HG02571 (cell line): ENCODE data around the gene PEX14.

Experiments
- ATAC-seq: cut with Tn5 transposase; IDR thresholded peaks from one replicate; pipeline ENCODE4 v1.9.1; 2021; ENCODE audit warnings: mild to moderate bottlenecking, moderate library complexity; ENCODE audit not compliant: unreplicated experiment

The PEX14 gene

GRCh38 chr1:10629816-10630571, 155.2 kb downstream of the PEX14 start:
- ATAC-seq, result no peak

DNA sequence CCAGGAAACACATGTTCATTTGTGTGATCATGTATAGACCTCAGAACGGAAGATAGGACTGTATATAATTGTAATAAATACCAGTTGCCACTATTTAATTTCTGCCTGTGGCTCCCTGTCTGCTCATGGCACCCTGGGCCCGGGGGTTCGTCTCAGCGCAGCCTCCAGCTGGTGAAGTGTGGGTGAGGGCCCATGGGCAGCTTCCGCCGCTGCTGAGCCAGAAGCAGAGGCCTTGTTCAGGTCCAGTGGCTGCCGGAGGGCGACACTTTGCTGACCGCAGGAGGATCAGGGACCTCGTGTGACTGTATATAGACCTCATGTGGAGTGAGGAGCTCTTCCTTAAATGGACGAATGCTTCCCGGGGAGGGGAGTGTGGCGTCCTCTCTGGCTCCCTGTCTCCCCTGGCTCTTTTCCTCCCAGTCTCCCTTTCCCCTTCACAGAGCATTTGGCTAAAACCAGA, 155.9 kb downstream of the PEX14 start:
- no peak for ATAC-seq

GRCh38 chr1:10631121-10631810, 156.5 kb downstream of the PEX14 start:
- ATAC-seq, result no peak

- ATAC-seq, result no peak
These were observed 157.3 kb downstream of the PEX14 start for GRCh38 chr1:10631811-10632593.

DNA sequence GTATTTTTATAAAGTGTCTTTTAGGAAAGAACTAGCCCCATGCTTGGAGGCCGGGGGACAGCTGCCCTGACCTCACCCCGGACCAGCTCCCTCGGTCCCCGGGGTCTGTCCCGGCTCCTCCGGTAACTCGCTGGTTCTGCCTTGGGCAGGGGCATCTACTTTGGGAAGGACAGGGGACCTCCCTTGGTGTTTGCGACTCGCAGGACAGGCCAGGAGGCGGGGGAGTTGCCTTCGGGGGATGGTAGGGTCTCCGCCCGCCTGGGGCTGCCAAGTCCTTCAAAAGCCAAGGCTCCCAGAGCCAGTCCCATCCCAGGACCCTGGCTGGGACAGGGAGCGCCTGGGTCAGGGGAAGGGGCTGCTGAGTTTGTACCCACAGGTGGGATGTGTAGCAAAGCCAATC, 157.9 kb downstream of the PEX14 start:
- no peak for ATAC-seq

- no peak for ATAC-seq
These were observed 158.7 kb downstream of the PEX14 start for GRCh38 chr1:10633416-10633815.

DNA sequence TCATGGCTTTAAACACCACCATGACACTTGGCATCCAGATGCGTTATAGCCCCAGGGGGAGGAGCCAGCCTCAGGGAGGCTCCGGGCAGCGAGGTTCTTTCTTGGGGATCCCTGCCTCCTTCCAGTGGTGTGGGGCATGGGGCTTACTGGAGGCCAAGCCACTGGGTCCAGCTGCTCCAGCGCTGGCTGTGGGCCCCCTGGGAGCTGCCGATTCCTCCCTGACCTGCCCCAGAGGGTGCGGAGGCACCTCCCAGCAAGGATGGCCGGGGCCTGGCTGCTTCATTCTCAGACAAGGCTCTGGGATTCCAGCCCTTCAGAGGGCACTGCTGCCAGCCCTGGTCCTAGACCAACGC, 159.3 kb downstream of the PEX14 start:
- ATAC-seq, result no peak

DNA sequence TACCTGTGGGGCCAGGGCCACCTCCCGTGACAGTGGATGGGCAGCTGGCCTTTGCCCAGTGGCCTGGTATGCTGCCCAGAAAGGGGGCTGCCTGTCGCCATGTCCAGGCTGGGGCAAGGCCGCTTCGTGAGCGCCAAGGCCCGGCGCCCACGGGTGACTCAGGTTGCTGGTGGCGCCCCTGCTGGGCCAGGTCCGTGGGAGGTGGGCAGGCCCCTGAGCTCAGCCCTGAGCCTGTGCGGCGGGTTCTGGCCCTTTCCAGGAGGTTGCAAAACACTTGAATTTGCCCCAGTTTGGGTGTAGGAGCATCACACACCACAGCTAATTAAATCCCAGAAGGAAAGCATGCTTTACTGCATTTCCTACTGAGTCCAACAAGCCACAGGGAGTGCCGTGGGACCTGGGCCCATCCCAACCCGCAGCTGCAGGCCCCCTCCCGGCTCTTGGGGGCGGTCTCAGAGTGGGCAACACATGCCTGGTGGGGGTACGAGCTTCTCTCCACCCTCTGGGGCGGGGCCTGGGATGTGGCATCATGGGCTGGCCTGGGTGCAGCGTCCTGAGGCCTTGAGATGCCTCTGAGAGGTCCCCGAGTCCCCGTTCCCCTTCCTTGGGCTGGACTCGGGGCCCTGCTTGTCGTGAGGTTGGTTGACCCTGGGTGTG, 159.8 kb downstream of the PEX14 start:
- no peak for ATAC-seq

- ATAC-seq, result no peak
These were observed 160.5 kb downstream of the PEX14 start for GRCh38 chr1:10635085-10635896.

DNA sequence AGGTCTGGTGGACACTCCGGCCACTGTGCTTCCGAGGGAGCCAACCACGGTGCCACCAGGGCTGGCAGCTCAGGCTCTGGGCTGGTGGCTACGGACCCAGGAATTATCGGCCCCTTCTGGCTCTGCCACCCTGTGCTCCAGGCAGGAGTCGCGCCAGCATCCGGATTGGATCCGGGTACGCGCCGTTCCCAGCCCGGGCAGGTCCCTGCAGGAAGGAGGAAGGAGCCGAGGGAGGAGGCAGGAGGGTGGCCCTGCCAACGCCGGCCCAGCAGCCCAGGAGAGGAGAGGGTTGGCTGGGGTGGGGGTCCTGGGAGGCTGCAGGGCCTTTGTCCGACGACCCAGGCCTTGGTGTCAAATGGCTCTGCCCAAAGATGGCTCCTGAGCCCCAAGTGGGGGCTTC, 161.2 kb downstream of the PEX14 start:
- ATAC-seq, result no peak

DNA sequence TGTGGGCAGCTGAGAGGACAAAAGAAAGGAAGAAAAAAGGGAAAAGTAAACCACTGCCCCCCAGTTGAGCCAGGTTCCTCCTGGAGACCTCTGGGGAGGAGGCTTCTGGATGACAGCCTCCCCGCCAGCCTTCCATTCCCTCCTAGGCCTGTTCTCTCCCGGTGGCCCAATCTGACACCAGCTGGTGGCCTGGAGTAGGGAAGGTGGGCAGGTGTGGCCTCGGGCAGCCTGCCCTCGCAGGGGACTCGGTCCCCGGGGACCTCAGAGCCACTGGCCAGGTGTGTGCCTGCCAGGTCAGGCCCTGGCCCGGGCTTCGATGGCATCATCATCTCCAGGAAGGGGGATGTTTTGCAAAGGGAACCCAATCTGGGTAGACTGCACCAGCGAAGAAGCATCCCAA, 162.7 kb downstream of the PEX14 start:
- ATAC-seq, result no peak

DNA sequence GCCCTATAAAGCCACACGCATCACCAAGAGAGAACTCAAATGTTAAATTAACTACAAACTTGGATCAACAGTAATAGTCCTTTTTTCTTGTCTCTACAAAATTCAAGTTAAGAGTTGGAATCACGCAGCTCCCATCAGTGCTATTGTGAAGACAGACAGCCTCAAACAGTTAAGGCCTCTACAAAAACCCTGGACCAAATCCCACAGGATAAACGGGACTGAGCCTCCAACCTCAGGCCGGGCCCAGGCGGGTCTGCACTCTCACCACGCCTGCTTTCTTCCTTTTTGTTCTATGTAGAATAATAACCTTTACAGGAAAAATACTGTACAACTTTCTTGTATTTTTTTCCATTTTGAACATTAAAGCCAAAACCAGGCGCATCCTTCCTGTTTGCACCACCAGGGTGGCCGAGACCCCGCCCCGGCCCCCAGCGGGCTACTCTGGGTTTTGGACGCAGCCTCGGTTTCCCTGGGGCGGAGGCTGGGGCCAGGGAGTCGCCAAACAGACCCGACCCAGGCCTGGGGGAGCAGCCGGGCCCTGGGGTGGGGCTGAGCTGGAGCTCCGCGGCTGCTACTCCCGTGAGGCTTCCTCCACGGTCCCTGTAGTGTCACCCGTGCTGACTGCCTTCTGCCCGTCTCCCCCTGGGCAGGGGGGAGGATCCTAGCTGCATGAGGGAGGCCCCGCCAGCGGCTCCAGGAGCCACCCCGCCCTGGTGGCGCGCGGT, 163.2 kb downstream of the PEX14 start:
- no peak for ATAC-seq

GRCh38 chr1:10638559-10639005, 163.8 kb downstream of the PEX14 start:
- ATAC-seq, result no peak

GRCh38 chr1:10639011-10639774, 164.4 kb downstream of the PEX14 start:
- ATAC-seq, result no peak

- no peak for ATAC-seq
These were observed 165.2 kb downstream of the PEX14 start for GRCh38 chr1:10639775-10640578.

DNA sequence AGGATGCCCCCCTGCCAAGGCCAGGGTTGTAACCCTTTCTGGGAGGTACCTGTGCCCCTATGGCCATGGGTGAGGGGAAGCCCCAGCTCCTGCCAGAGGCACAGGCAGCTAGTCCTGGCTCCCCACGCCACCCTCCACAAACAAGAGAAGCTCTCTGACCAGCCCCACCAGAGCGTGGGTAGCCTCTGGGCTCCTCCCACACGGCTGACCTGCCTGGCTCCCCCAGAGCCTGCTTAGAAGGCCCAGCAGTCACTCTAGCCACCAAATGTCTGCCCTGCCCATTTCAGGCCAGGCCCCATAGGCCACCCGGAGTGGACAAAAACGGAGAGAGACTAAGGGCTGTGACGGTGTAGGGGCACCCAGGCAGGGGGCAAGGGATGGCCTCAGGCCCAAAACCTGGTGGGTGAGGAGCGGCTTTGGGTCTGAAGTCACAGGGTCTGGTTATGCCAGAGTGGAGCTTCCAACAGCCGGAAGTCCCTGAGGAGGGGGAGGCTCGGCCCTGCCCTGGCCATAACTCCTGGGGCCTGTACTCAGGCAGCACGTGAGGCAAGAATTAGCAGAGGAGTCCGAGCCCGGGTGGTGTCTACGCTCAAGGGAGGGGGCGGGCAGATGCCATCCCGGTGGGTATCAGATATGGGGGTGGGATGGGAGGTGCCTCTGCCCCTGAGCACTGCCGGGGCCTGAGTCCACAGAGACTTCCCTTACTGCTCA, 166.2 kb downstream of the PEX14 start:
- ATAC-seq, result no peak

DNA sequence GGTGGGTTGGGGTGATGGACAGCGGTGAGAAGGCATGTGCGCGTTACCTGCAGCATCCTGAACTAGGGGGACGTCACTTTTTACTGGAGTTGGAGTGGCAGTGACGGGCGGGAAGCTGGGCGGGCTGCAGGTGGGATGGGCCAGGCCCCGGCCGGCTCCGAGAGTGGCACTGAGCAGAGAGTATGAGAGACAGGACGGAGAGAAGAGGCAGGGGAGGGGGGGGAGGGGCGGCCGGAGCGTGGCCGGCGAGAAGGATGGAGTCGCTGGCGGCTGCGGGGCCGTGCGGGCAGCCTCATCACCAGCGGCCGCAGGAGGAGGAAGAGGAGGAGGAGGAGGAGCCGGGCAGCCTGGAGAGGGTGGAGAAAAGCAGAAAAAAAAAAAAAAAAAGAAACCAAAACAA, 167.2 kb downstream of the PEX14 start:
- no peak for ATAC-seq
